Mesendoderm (in vitro differentiated cells): ENCODE data around the gene TUBAL3.

Source experiments
- DNase-seq: peaks from one replicate; pipeline ENCODE4 v3.0.0; 2013
- H2AK5ac ChIP-seq: 2 replicates; pipeline ENCODE4 v1.6.1; 2013; ENCODE audit warnings: low read length, inconsistent platforms
- H2BK120ac ChIP-seq: 2 replicates; pipeline ENCODE4 v1.6.1; 2013; ENCODE audit warnings: low read depth, mild to moderate bottlenecking, low read length, moderate library complexity, mixed read lengths
- H2BK15ac ChIP-seq: replicated peaks from 2 replicates; pipeline ENCODE4 v1.6.1; 2013; ENCODE audit warnings: low read depth, mild to moderate bottlenecking, moderate library complexity
- H2BK5ac ChIP-seq: 2 replicates; pipeline ENCODE4 v1.6.1; 2013; ENCODE audit warnings: low read length, inconsistent platforms
- H3K18ac ChIP-seq: 2 replicates; pipeline ENCODE4 v1.6.1; 2013; ENCODE audit warnings: mild to moderate bottlenecking, low read length, mixed read lengths
- H3K23ac ChIP-seq: one replicate; pipeline ENCODE4 v1.6.1; 2013; ENCODE audit warnings: low read length
- H3K27ac ChIP-seq: 2 replicates; pipeline ENCODE4 v1.5.1; 2013; ENCODE audit warnings: low read depth, mild to moderate bottlenecking, inconsistent platforms, low read length, moderate library complexity
- H3K27me3 ChIP-seq: 2 replicates; pipeline ENCODE4 v1.6.1; 2013; ENCODE audit warnings: low read length, control low read depth, mild to moderate bottlenecking, inconsistent platforms; ENCODE audit not compliant: insufficient read depth, poor library complexity
- H3K36me3 ChIP-seq: 2 replicates; pipeline ENCODE4 v1.6.1; 2013; ENCODE audit warnings: low read length, inconsistent platforms; ENCODE audit not compliant: control insufficient read depth, insufficient read depth
- H3K4ac ChIP-seq: one replicate; pipeline ENCODE4 v1.6.1; 2013; ENCODE audit warnings: low read depth, mild to moderate bottlenecking, low read length, moderate library complexity
- H3K4me1 ChIP-seq: 2 replicates; pipeline ENCODE4 v1.6.1; 2013; ENCODE audit warnings: low read depth, low read length, inconsistent platforms; ENCODE audit not compliant: control insufficient read depth
- H3K4me2 ChIP-seq: 2 replicates; pipeline ENCODE4 v1.6.1; 2013; ENCODE audit warnings: low read length
- H3K4me3 ChIP-seq: 2 replicates; pipeline ENCODE4 v1.5.1; 2013; ENCODE audit warnings: mild to moderate bottlenecking, low read length
- H3K56ac ChIP-seq: one replicate; pipeline ENCODE4 v1.6.1; 2013; ENCODE audit warnings: low read length
- H3K79me1 ChIP-seq: 2 replicates; pipeline ENCODE4 v1.6.1; 2013; ENCODE audit warnings: low read length, inconsistent platforms
- H3K79me2 ChIP-seq: 2 replicates; pipeline ENCODE4 v1.6.1; 2013; ENCODE audit warnings: mild to moderate bottlenecking, low read length; ENCODE audit not compliant: control insufficient read depth, insufficient read depth
- H3K9ac ChIP-seq: 2 replicates; pipeline ENCODE4 v1.6.1; 2013; ENCODE audit warnings: low read length, inconsistent platforms
- H4K5ac ChIP-seq: one replicate; pipeline ENCODE4 v1.6.1; 2013; ENCODE audit warnings: low read length
- H4K8ac ChIP-seq: one replicate; pipeline ENCODE4 v1.6.1; 2013; ENCODE audit warnings: low read depth, mild to moderate bottlenecking, control low read depth, low read length, moderate library complexity
- WGBS: extraction: QIAGEN DNeasy Blood & Tissue Kit; methylation state at CpG from one replicate; pipeline ENCODE4 v1.1.7; 2013; ENCODE audit warnings: low lambda C conversion rate, missing lambda C conversion rate; ENCODE audit not compliant: insufficient coverage; ENCODE audit errors: extremely low coverage; 5-methylcytosine and 5-hydroxymethylcytosine counted together

Gene TUBAL3

GRCh38 chr10:5354068-5354467 lies 50.6 kb downstream of the TUBAL3 start:
- Histone ChIP-seq H3K18ac (no peak overlapping the region), H2BK120ac (no peak overlapping the region), H2AK5ac (no peak overlapping the region), H3K23ac (no peak overlapping the region), H3K36me3 (no peaks in the 10 kb centered on the region), H3K79me1 (no peaks in the 10 kb centered on the region), H3K79me2 (no peaks in the 10 kb centered on the region), H3K9ac (no peak overlapping the region), H3K27me3 (no peaks in the 10 kb centered on the region), H3K4me3 (no peak overlapping the region), H2BK15ac (no peak overlapping the region), H4K5ac (no peak overlapping the region), H2BK5ac (no peak overlapping the region), H3K27ac (no peak overlapping the region), H3K56ac (no peak overlapping the region), H4K8ac (no peak overlapping the region), H3K4me1 (no peaks in the 10 kb centered on the region), H3K4ac (no peak overlapping the region), H3K4me2 (no peak overlapping the region)
- DNase-seq: no peak
- WGBS: no CpG with 5 or more reads among the region's 3 CpGs

GRCh38 chr10:5349362-5349761 lies 55.3 kb downstream of the TUBAL3 start:
- H3K79me1 ChIP-seq: no peaks in the 10 kb centered on the region
- H3K9ac ChIP-seq: no peak overlapping the region
- no peak overlapping the region for H3K4me2 ChIP-seq
- no peaks in the 10 kb centered on the region for H3K36me3 ChIP-seq
- H3K4ac ChIP-seq: no peak overlapping the region
- no peak overlapping the region for H3K18ac ChIP-seq
- H2BK5ac ChIP-seq: no peak overlapping the region
- no peak overlapping the region for H3K56ac ChIP-seq
- no peaks in the 10 kb centered on the region for H3K27me3 ChIP-seq
- H2BK120ac ChIP-seq: no peak overlapping the region
- no peak overlapping the region for H3K23ac ChIP-seq
- H3K79me2 ChIP-seq: no peaks in the 10 kb centered on the region
- no peak overlapping the region for H2BK15ac ChIP-seq
- H4K5ac ChIP-seq: no peak overlapping the region
- no peak overlapping the region for H3K27ac ChIP-seq
- no peak overlapping the region for H4K8ac ChIP-seq
- H3K4me1 ChIP-seq: no peaks in the 10 kb centered on the region
- no peak overlapping the region for H2AK5ac ChIP-seq
- no CpG with 5 or more reads among the region's 2 CpGs for WGBS
- DNase-seq: no peak
- no peak overlapping the region for H3K4me3 ChIP-seq

GRCh38 chr10:5346881-5347280 lies 57.7 kb downstream of the TUBAL3 start:
- Histone ChIP-seq H3K36me3 (no peaks in the 10 kb centered on the region), H3K23ac (no peak overlapping the region), H2BK120ac (no peak overlapping the region), H3K27ac (no peak overlapping the region), H3K4me3 (no peak overlapping the region), H3K79me2 (no peaks in the 10 kb centered on the region), H3K4ac (no peak overlapping the region), H2BK5ac (no peak overlapping the region), H3K4me1 (no peaks in the 10 kb centered on the region), H2BK15ac (no peak overlapping the region), H3K18ac (no peak overlapping the region), H3K27me3 (no peaks in the 10 kb centered on the region), H3K9ac (no peak overlapping the region), H3K56ac (no peak overlapping the region), H4K8ac (no peak overlapping the region), H3K4me2 (no peak overlapping the region), H2AK5ac (no peak overlapping the region), H3K79me1 (no peaks in the 10 kb centered on the region), H4K5ac (no peak overlapping the region)
- DNase-seq: no peak
- WGBS: no CpG with 5 or more reads among the region's 4 CpGs

- Histone ChIP-seq H3K79me1 (no peaks in the 10 kb centered on the region), H4K5ac (no peak overlapping the region), H2BK15ac (no peak overlapping the region), H3K36me3 (no peaks in the 10 kb centered on the region), H3K4ac (no peak overlapping the region), H2BK5ac (no peak overlapping the region), H3K27ac (no peak overlapping the region), H3K4me1 (no peaks in the 10 kb centered on the region), H3K23ac (no peak overlapping the region), H3K18ac (no peak overlapping the region), H2AK5ac (no peak overlapping the region), H3K79me2 (no peaks in the 10 kb centered on the region), H3K4me3 (no peak overlapping the region), H2BK120ac (no peak overlapping the region), H4K8ac (no peak overlapping the region), H3K27me3 (no peaks in the 10 kb centered on the region), H3K4me2 (no peak overlapping the region), H3K9ac (no peak overlapping the region), H3K56ac (no peak overlapping the region)
- DNase-seq: no peak
Measured at GRCh38 chr10:5344746-5345145, 59.9 kb downstream of the TUBAL3 start.

GRCh38 chr10:5343979-5344378 lies 60.6 kb downstream of the TUBAL3 start:
- no peaks in the 10 kb centered on the region for H3K4me1 ChIP-seq
- H3K4ac ChIP-seq: no peak overlapping the region
- H3K9ac ChIP-seq: no peak overlapping the region
- no CpG with 5 or more reads among the region's 4 CpGs for WGBS
- H3K23ac ChIP-seq: no peak overlapping the region
- H3K27me3 ChIP-seq: no peaks in the 10 kb centered on the region
- H2BK15ac ChIP-seq: no peak overlapping the region
- H4K5ac ChIP-seq: no peak overlapping the region
- no peak overlapping the region for H4K8ac ChIP-seq
- H2BK5ac ChIP-seq: no peak overlapping the region
- H2AK5ac ChIP-seq: no peak overlapping the region
- H3K27ac ChIP-seq: no peak overlapping the region
- H3K79me1 ChIP-seq: no peaks in the 10 kb centered on the region
- no peaks in the 10 kb centered on the region for H3K36me3 ChIP-seq
- H3K18ac ChIP-seq: no peak overlapping the region
- H3K56ac ChIP-seq: no peak overlapping the region
- no peaks in the 10 kb centered on the region for H3K79me2 ChIP-seq
- no peak overlapping the region for H3K4me2 ChIP-seq
- no peak overlapping the region for H3K4me3 ChIP-seq
- no peak overlapping the region for H2BK120ac ChIP-seq
- no peak for DNase-seq

- Histone ChIP-seq H3K36me3 (no peaks in the 10 kb centered on the region), H2BK5ac (no peak overlapping the region), H3K9ac (no peak overlapping the region), H3K18ac (no peak overlapping the region), H3K23ac (no peak overlapping the region), H3K79me2 (no peaks in the 10 kb centered on the region), H4K5ac (no peak overlapping the region), H2AK5ac (no peak overlapping the region), H3K4me3 (no peak overlapping the region), H3K4me2 (no peak overlapping the region), H3K4me1 (no peaks in the 10 kb centered on the region), H3K27me3 (no peaks in the 10 kb centered on the region), H3K56ac (no peak overlapping the region), H3K4ac (no peak overlapping the region), H3K79me1 (no peaks in the 10 kb centered on the region), H3K27ac (no peak overlapping the region), H2BK15ac (no peak overlapping the region), H2BK120ac (no peak overlapping the region), H4K8ac (no peak overlapping the region)
- no CpG with 5 or more reads among the region's 4 CpGs for WGBS
- DNase-seq: peak; percentile 21
Measured at GRCh38 chr10:5343561-5343960, 61.1 kb downstream of the TUBAL3 start.
